ENCODE results near the gene SPHK2. TPM values are rescaled to one million over a fixed set of nuclear protein-coding genes. Genes with fewer than 3 reads are reported as not detected.

SPHK2 gene
- total RNA-seq, 4 donors from 2014 or later, result 7.8 to 12.4 (median 9.2) TPM

GRCh38 chr19:48588670-48589401, 30.5 kb upstream of the SPHK2 start:
- H3K36me3 ChIP-seq, result no peaks in the 10 kb centered on the region
- intact Hi-C loops (cut with DNase I; ENCODE audit: low total_unique reads), result loop anchor here (2.0 to 5.0 kb wide), 2 partner anchors 24 to 267 kb away; a partner anchor contains a TSS
- H3K4me3 ChIP-seq, result peak overlapping the region; percentile 41 to 50 (median 49)
- H3K9me3 ChIP-seq, result no peaks in the 10 kb centered on the region
- TF ChIP-seq POLR2A (IDR thresholded peaks at IDR 0.05) (no peak), CTCF (IDR thresholded peaks at IDR 0.05 in 4 of 5, conservative IDR thresholded peaks at IDR 0.05 in 1 of 5) (peak; percentile 74 to 98 (median 93))
- in situ Hi-C loops (cut with MboI; ENCODE audit: low sequenced_read_pairs in 4 of 4), result loop anchor here in 2 of 4 donors (5.0 to 25.0 kb wide), 2 partner anchors 97 to 277 kb away; a partner anchor contains a TSS
- H3K4me1 ChIP-seq, result peaks cover 4 to 5% of the 10 kb centered on the region in 2 donors
- DNase-seq (peak; percentile 73 to 83), ATAC-seq (peak; percentile 67 to 72)
- H3K27ac ChIP-seq, result peak overlapping the region in 1 of 4 donors; percentile 32
- no peaks in the 10 kb centered on the region for H3K27me3 ChIP-seq

- Histone ChIP-seq H3K4me3 (no peak overlapping the region), H3K9me3 (no peaks in the 10 kb centered on the region), H3K27ac (no peak overlapping the region), H3K27me3 (no peaks in the 10 kb centered on the region), H3K4me1 (peaks cover 0 to 5% of the 10 kb centered on the region in 2 donors), H3K36me3 (no peaks in the 10 kb centered on the region)
- TF ChIP-seq POLR2A (IDR thresholded peaks at IDR 0.05), result no peak
- no peak for TF ChIP-seq CTCF (IDR thresholded peaks at IDR 0.05 in 4 of 5, conservative IDR thresholded peaks at IDR 0.05 in 1 of 5)
- no peak for ATAC-seq
- intact Hi-C loops (cut with DNase I; ENCODE audit: low total_unique reads) (no loop called here), in situ Hi-C loops (cut with MboI; ENCODE audit: low sequenced_read_pairs in 4 of 4) (loop anchor here in 2 of 4 donors (25.0 kb wide), 1 partner anchor 279 kb away; a partner anchor contains a TSS)
- DNase-seq, result no peak
These were observed 28.3 kb upstream of the SPHK2 start for GRCh38 chr19:48591021-48591420.

- Histone ChIP-seq H3K4me3 (no peak overlapping the region), H3K9me3 (no peaks in the 10 kb centered on the region), H3K27me3 (no peaks in the 10 kb centered on the region), H3K4me1 (no peaks in the 10 kb centered on the region), H3K27ac (no peak overlapping the region), H3K36me3 (no peaks in the 10 kb centered on the region)
- ATAC-seq (no peak), DNase-seq (no peak)
- in situ Hi-C loops (cut with MboI; ENCODE audit: low sequenced_read_pairs in 4 of 4), result loop anchor here in 2 of 4 donors (25.0 kb wide), 1 partner anchor 283 kb away; a partner anchor contains a TSS
- TF ChIP-seq POLR2A (IDR thresholded peaks at IDR 0.05) (no peak), CTCF (IDR thresholded peaks at IDR 0.05 in 4 of 5, conservative IDR thresholded peaks at IDR 0.05 in 1 of 5) (no peak)
- intact Hi-C loops (cut with DNase I; ENCODE audit: low total_unique reads), result no loop called here
These were observed 24.1 kb upstream of the SPHK2 start for GRCh38 chr19:48595171-48595570.

- H3K4me1 ChIP-seq, result no peaks in the 10 kb centered on the region
- H3K36me3 ChIP-seq, result no peaks in the 10 kb centered on the region
- ATAC-seq (no peak), DNase-seq (no peak)
- TF ChIP-seq CTCF (IDR thresholded peaks at IDR 0.05 in 4 of 5, conservative IDR thresholded peaks at IDR 0.05 in 1 of 5) (no peak), POLR2A (IDR thresholded peaks at IDR 0.05) (no peak)
- H3K27me3 ChIP-seq, result no peaks in the 10 kb centered on the region
- in situ Hi-C loops (cut with MboI; ENCODE audit: low sequenced_read_pairs in 4 of 4) (loop anchor here in 2 of 4 donors (25.0 kb wide), 1 partner anchor 284 kb away; a partner anchor contains a TSS), intact Hi-C loops (cut with DNase I; ENCODE audit: low total_unique reads) (no loop called here)
- H3K27ac ChIP-seq, result no peak overlapping the region
- no peak overlapping the region for H3K4me3 ChIP-seq
- H3K9me3 ChIP-seq, result no peaks in the 10 kb centered on the region
These were observed 23.5 kb upstream of the SPHK2 start for GRCh38 chr19:48595833-48596232.
